Prostate gland (tissue), 2 donors: ENCODE data around the gene SUMF2. TPM values are rescaled to one million over a fixed set of nuclear protein-coding genes. Genes with fewer than 3 reads are reported as not detected.
"Not testable (repeated sequence)": the region's sequence is repeated elsewhere in the genome, so short reads cannot be mapped to it uniquely, and the experiment has no call there.

ENCODE experiments used
- DNase-seq: peaks from one replicate; pipeline ENCODE4 v3.0.0-alpha.2; 2019; ENCODE audit warnings: low spot score
- H3K27ac ChIP-seq, 2 donors: fragments of 200-600 bp; sonication (generic); 2 replicates each; pipeline ENCODE4 v1.5.1; 2017 to 2019
- H3K27me3 ChIP-seq: fragments of 200-600 bp; sonication (generic); replicated peaks from 2 replicates; pipeline ENCODE4 v1.5.1; 2019; ENCODE audit not compliant: insufficient read depth
- H3K36me3 ChIP-seq, 2 donors: fragments of 200-600 bp; sonication (generic); 1 replicate in 1 of 2; 2 replicates in 1 of 2; pipeline versions ENCODE4 v1.5.1 to v1.8.1; 2017 to 2019
- H3K4me1 ChIP-seq: fragments of 200-600 bp; sonication (generic); replicated peaks from 2 replicates; pipeline ENCODE4 v1.5.1; 2019
- H3K4me3 ChIP-seq, 2 donors: fragments of 200-600 bp; sonication (generic); 2 replicates each; pipeline ENCODE4 v1.5.1; 2017 to 2019
- H3K9me3 ChIP-seq: fragments of 200-600 bp; sonication (generic); 2 replicates; pipeline ENCODE4 v1.5.1; 2017
- POLR2A ChIP-seq: fragments of 450-650 bp; IDR thresholded peaks from one replicate; pipeline ENCODE4 v1.6.1; 2016; ENCODE audit warnings: antibody characterized with exemption, mild to moderate bottlenecking
- POLR2AphosphoS5 ChIP-seq: sonication (generic); formaldehyde crosslinking; IDR thresholded peaks from one replicate; pipeline ENCODE4 v1.6.1; 2017; ENCODE audit warnings: antibody characterized with exemption
- WGBS: methylation state at CpG from one replicate; pipeline ENCODE4 v1.1.5; 2018; 5-methylcytosine and 5-hydroxymethylcytosine counted together
- intact Hi-C: fragments of 100-400 bp; cut with DNase I; formaldehyde crosslinking; loops from one replicate; pipeline ENCODE4 v1.14.2; 2022
- total RNA-seq, 2 donors: library from RNA; depleted of rRNA; stranded (reverse); fragments of >200 nt; gene quantifications; one replicate each; pipeline ENCODE4 v1.1.0, GENCODE V29; 2016
- TF ChIP-seq, protein P1 (sequence below), 4 experiments: fragments of 200-600 bp in 2 of 4; fragments of 450-650 bp in 2 of 4; sonication (generic) in 2 of 4; IDR thresholded peaks; 1 replicate in 3 of 4; 2 replicates in 1 of 4; pipeline ENCODE4 v1.5.1; 2016 to 2019; ENCODE audit warnings: antibody characterized with exemption in 4 of 4, mild to moderate bottlenecking in 2 of 4, moderate library complexity in 2 of 4

The SUMF2 gene
- total RNA-seq, 2 donors from 2014 or later = 152 to 210 TPM

DNA sequence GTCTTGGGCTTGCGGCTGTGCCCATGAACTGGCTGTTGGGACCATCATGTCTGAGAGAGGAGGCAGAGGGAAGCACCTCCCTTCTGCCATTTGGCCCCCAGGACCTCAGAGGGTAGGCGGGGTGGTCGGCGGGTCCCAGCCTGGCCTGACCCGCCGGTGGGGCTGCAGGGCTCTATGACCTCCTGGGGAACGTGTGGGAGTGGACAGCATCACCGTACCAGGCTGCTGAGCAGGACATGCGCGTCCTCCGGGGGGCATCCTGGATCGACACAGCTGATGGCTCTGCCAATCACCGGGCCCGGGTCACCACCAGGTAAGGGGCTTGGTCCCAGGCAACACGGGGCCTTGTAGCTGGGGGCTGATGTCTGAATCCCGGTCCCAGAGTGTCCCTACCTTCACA, 14.1 kb downstream of the SUMF2 start:
- 96% methylated on average over 16 of the region's 16 CpGs for WGBS
- no peak for DNase-seq
- Histone ChIP-seq H3K27ac (peak overlapping the region; percentile 72 to 76), H3K9me3 (no peaks in the 10 kb centered on the region), H3K4me3 (no peak overlapping the region), H3K36me3 (peaks cover 0 to 4% of the 10 kb centered on the region in 2 donors), H3K27me3 (no peaks in the 10 kb centered on the region), H3K4me1 (peaks cover 16% of the 10 kb centered on the region)
- TF ChIP-seq POLR2AphosphoS5 = no peak
- TF ChIP-seq, protein P1, sequence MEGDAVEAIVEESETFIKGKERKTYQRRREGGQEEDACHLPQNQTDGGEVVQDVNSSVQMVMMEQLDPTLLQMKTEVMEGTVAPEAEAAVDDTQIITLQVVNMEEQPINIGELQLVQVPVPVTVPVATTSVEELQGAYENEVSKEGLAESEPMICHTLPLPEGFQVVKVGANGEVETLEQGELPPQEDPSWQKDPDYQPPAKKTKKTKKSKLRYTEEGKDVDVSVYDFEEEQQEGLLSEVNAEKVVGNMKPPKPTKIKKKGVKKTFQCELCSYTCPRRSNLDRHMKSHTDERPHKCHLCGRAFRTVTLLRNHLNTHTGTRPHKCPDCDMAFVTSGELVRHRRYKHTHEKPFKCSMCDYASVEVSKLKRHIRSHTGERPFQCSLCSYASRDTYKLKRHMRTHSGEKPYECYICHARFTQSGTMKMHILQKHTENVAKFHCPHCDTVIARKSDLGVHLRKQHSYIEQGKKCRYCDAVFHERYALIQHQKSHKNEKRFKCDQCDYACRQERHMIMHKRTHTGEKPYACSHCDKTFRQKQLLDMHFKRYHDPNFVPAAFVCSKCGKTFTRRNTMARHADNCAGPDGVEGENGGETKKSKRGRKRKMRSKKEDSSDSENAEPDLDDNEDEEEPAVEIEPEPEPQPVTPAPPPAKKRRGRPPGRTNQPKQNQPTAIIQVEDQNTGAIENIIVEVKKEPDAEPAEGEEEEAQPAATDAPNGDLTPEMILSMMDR (IDR thresholded peaks at IDR 0.05) = no peak
- no peak for TF ChIP-seq POLR2A
- intact Hi-C loops = loop anchor here (10.0 kb wide), 2 partner anchors 193 to 433 kb away; partner anchors contain the start of gene ZNF713

DNA sequence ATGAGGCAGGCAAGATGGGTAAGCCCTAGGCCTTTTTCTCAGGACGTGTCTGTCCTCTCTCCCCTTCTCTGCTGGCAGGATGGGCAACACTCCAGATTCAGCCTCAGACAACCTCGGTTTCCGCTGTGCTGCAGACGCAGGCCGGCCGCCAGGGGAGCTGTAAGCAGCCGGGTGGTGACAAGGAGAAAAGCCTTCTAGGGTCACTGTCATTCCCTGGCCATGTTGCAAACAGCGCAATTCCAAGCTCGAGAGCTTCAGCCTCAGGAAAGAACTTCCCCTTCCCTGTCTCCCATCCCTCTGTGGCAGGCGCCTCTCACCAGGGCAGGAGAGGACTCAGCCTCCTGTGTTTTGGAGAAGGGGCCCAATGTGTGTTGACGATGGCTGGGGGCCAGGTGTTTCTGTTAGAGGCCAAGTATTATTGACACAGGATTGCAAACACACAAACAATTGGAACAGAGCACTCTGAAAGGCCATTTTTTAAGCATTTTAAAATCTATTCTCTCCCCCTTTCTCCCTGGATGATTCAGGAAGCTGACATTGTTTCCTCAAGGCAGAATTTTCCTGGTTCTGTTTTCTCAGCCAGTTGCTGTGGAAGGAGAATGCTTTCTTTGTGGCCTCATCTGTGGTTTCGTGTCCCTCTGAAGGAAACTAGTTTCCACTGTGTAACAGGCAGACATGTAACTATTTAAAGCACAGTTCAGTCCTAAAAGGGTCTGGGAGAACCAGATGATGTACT, 15.5 kb downstream of the SUMF2 start:
- 18% methylated on average over 12 of the region's 12 CpGs for whole genome bisulfite sequencing
- no peaks in the 10 kb centered on the region for H3K27me3 ChIP-seq
- intact Hi-C loops = loop anchor here (10.0 kb wide), 2 partner anchors 195 to 435 kb away; partner anchors contain the start of gene ZNF713
- DNase-seq = peak; percentile 81
- peaks cover 0 to 4% of the 10 kb centered on the region in 2 donors for H3K36me3 ChIP-seq
- no peak overlapping the region for H3K4me3 ChIP-seq
- H3K4me1 ChIP-seq = peaks cover 14% of the 10 kb centered on the region
- peak overlapping the region; percentile 72 to 76 for H3K27ac ChIP-seq
- TF ChIP-seq POLR2A (no peak), POLR2AphosphoS5 (peak; percentile 69)
- TF ChIP-seq, protein P1 (IDR thresholded peaks at IDR 0.05) = peak in 3 of 4 experiments; percentile 54 to 74 (median 65)
- no peaks in the 10 kb centered on the region for H3K9me3 ChIP-seq

DNA sequence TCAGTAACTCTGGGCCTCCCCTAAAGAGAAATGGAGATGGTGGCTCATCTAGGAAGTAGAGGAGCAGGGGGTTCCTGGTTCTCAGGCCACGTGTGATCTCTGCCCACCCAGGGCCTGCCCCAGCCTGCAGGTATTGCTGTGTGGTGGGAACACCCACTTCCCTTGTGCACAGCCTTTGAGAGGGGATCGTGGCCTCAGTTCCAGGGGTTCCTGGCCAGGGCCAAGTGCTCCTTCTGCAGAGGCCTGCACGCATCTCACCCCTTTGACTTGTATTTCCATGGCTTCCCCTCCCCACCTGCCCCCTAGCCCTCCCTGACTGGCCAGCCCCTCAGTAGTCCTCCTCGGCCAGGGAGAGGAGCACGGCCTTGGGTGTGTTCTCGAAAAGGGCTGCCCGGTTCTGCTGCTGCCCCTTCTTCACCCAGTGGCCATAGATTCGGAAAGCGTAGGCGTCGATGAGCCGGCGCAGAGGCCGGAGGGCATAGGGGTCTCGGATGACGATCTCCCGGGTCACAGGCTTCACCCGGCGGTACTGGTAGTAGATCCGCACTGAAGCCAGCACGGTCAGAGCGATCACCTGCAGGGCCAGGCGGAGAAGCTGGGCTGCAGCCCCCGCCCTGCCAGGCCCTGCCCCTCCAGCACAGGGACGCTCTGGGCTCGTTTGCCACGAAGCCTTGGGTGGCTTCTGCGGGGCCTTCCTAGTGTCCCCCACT, 16.8 kb downstream of the SUMF2 start:
- H3K9me3 ChIP-seq, DNase-seq, H3K27me3 ChIP-seq, H3K36me3 ChIP-seq, intact Hi-C loops, H3K4me3 ChIP-seq: not testable (repeated sequence)
- peak overlapping the region; percentile 68 to 72 for H3K27ac ChIP-seq
- WGBS = 93% methylated on average over 26 of the region's 28 CpGs
- peaks cover 11% of the 10 kb centered on the region for H3K4me1 ChIP-seq

- Histone ChIP-seq H3K27ac (no peak overlapping the region), H3K36me3 (peaks cover 0 to 4% of the 10 kb centered on the region in 2 donors), H3K27me3 (no peaks in the 10 kb centered on the region), H3K4me3 (no peak overlapping the region), H3K9me3 (no peaks in the 10 kb centered on the region), H3K4me1 (peaks cover 11% of the 10 kb centered on the region)
- TF ChIP-seq POLR2AphosphoS5 = no peak
- TF ChIP-seq POLR2A = no peak
- TF ChIP-seq, protein P1 (IDR thresholded peaks at IDR 0.05) = no peak
- 92% methylated on average over 29 of the region's 29 CpGs for WGBS
- no peak for DNase-seq
- intact Hi-C loops = no loop called here
Observed at GRCh38 chr7:56081626-56082340, 17.7 kb downstream of the SUMF2 start.

DNA sequence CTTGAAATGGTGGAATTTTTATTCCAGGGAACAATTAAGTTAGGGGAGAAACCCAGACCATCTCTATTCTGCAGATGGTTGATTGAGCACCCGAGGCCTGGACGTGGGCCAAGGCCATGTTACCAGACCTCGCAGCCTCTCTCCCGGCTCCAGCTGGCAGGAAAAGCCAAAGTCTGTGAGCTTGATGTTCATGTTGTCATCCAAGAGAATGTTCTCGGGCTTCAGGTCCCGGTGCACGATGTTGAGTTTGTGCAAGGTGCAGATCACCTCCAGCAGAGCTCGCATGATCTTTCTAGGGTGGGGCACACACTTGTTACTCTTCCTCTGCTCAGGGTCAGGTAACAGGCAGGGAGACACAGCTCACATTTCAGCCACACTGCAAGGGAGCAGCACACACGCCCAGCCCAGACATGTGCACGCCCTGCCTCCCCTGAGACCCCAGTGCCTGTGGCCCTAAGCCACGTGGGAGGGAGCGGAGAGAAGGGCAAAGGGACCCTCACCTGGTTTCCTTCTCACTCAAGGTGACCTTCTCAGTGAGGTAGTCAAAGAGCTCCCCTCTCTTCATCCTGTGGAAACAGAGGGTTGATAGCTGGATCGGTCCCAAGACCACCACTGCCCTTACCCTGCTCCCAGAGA, 19.2 kb downstream of the SUMF2 start:
- H3K4me1 ChIP-seq = peaks cover 11% of the 10 kb centered on the region
- intact Hi-C loops = no loop called here
- no peaks in the 10 kb centered on the region for H3K9me3 ChIP-seq
- H3K27me3 ChIP-seq = no peaks in the 10 kb centered on the region
- H3K36me3 ChIP-seq = peaks cover 0 to 4% of the 10 kb centered on the region in 2 donors
- DNase-seq = no peak
- no peak overlapping the region for H3K27ac ChIP-seq
- WGBS = 56% methylated on average over 13 of the region's 13 CpGs
- H3K4me3 ChIP-seq = no peak overlapping the region
- TF ChIP-seq POLR2A (no peak), POLR2AphosphoS5 (no peak)
- TF ChIP-seq, protein P1 (IDR thresholded peaks at IDR 0.05) = no peak
